ENCODE measurements around the gene GABBR1.

The GABBR1 gene

DNA sequence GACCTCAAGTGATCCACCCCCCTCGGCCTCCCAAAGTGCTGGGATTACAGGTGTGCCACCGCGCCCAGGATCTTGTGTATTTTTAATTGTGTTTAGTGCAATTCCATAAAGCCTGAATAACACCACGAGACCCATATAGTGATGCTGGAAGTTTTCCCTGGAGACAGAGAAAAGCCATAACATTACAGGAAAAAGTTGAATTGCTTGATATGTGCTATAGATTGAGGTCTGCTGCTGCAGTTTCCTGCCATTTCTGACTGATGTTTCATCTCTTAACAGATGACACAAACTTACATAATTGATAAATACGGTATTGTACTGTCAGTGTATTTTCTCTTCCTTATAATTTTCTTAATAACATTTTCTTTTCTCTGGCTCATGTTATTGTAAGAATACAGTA, 66.1 kb downstream of the GABBR1 start:
- DNase-seq (ENCODE audit: low read depth), result no peak

- DNase-seq (ENCODE audit: low read depth), result peak; percentile 33
Observed at GRCh38 chr6:29564875-29565274, 68.1 kb downstream of the GABBR1 start.

GRCh38 chr6:29563435-29563965, 69.5 kb downstream of the GABBR1 start:
- DNase-seq (ENCODE audit: low read depth), result no peak

DNA sequence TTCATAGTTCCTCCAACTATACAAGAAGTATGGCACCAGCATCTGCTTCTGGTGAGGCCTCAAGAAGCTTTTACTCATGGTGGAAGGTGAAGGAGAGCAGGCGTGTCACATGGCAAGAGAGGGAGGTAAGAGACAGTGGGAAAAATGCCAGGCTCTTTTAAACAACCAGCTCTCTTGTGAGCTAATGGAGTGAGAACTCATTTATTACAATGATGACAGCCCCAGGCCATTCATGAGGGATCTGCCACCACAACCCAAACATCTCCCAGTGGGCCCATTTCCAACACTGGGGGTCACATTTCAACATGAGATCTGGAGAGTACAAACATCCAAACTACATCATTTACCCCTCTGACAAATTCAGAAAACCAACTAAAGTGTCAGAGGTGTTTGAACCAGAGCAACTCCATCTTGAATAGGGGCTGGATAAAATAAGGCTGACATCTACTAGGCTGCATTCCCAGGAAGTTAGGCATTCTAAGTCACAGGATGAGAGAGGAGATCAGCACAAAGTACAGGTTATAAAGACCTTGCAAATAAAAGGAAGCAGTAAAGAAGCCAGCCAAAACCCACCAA, 71.3 kb downstream of the GABBR1 start:
- no peak for DNase-seq (ENCODE audit: low read depth)

- no peak for DNase-seq (ENCODE audit: low read depth)
Observed at GRCh38 chr6:29561091-29561490, 71.9 kb downstream of the GABBR1 start.

- no peak for DNase-seq (ENCODE audit: low read depth)
Observed at GRCh38 chr6:29559524-29560287, 73.3 kb downstream of the GABBR1 start, which contains the start of gene UBD. UBD (minus strand) TSS chr6:29559732; CDS start chr6:29559701, 31 bp downstream.

DNA sequence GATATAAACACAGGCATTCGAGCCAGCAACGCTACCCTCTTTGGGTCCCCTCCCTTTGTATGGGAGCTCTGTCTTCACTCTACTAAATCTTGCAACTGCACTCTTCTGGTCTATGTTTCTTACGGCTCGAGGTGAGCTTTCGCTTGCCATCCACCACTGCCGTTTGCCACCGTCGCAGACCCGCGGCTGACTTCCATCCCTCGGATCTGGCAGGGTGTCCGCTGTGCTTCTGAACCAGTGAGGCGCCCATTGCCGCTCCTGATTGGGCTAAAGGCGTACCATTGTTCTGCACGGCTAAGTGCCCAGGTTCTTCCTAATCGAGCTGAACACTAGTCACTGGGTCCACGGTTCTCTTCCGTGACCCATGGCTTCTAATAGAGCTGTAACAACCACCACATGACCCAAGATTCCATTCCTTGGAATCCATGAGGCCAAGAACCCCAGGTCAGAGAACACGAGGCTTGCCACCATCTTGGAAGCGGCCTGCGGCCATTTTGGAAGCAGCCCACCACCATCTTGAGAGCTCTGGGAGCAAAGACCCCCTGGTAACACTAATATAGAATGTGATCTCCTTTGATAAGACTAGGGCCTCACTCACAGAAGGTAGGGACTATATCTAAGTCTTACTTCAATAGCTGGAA, 74.4 kb downstream of the GABBR1 start:
- DNase-seq (ENCODE audit: low read depth), result no peak

DNA sequence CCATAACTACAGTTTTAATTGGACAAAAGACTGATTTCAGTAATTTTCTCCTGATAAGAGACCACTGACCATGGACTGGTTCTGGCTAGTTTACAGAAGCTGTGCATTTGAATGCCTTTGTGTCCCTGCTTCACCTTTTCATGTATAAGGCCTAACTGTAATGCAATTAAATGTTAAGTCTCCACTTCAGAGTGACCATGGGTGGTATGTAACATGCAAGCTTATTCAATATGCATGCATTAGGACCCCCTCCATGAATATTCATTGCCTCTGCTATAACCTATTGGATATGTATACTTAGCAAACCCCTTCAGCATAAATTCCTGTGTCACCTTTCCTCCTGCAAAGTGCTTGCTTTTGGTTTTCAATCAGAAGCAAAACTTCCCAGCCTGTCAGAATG, 75.7 kb downstream of the GABBR1 start:
- DNase-seq (ENCODE audit: low read depth), result no peak

DNA sequence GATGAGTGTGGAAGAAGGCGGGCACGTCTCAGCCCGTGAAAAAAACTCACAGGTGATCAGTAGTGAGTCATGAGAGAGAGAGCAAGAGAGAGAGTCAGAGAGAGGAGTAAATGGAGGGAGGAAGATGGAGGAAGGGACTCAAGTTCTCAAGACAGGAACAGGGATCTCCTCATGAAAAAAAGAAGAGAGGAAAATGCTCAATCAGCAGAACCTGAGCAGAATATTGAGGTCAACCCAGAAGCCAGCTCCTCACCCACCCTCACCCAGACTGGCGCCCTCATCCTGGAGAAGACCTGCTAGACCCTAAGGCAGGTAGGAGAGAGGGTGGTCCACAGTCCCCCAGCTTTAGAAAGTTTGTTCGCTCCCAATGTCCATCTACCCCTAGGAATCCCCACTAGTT, 78.2 kb downstream of the GABBR1 start:
- no peak for DNase-seq (ENCODE audit: low read depth)

GRCh38 chr6:29553268-29554057, 79.5 kb downstream of the GABBR1 start:
- peak; percentile 76 for DNase-seq (ENCODE audit: low read depth)

- DNase-seq (ENCODE audit: low read depth), result peak; percentile 87
Observed at GRCh38 chr6:29552512-29553051, 80.4 kb downstream of the GABBR1 start.

DNA sequence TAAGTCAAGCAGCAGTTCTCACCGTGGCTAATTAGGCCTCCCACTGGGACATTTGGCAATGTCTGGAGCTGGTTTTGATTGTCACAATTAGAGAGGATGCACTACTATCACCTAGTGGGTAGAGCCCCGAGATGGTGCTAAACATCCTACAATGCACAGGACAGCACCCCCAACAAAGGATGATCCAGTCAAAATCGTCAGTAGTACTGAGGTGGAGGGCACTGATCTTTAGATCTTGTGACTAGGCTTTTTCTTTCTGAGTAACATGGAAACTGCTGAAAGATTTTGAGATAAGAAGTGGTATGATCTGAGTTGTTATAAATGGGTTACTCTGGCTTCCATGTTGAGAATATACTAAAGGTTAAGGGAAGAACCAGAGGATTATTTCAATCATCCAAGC, 85.4 kb downstream of the GABBR1 start:
- DNase-seq (ENCODE audit: low read depth), result no peak

DNA sequence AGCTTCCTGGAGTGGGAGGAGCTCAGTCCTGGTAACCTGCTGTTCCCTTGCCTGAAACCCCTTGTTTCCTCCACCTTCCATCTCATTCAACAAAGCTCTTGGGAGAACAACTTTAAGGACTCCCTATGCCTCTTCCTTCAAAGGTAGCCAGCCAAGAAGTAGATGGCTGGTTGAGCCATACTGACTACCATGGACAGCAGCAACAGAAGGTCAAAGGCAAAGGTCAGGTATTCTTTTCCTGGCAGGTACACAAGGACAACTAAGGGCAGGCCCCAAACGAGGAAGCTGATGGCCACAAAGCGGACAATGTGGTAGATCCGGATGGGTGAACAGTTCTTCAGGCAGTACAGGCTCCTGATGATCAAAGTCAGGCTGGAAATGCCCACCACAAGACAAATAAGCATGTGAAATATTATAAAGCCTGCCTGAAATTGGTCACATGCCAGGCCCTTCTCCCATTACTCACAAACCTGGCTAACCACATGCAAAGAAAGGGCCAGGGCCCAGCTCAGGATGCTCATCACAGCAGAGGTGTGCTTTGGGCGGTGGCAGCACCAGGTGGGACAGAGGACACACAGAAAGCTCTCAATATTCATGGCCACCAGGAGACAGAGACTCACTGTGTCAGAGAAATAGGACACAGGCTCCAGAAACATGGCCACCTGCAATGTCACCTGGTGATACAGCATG, 95.1 kb downstream of the GABBR1 start:
- DNase-seq (ENCODE audit: low read depth), result no peak

DNA sequence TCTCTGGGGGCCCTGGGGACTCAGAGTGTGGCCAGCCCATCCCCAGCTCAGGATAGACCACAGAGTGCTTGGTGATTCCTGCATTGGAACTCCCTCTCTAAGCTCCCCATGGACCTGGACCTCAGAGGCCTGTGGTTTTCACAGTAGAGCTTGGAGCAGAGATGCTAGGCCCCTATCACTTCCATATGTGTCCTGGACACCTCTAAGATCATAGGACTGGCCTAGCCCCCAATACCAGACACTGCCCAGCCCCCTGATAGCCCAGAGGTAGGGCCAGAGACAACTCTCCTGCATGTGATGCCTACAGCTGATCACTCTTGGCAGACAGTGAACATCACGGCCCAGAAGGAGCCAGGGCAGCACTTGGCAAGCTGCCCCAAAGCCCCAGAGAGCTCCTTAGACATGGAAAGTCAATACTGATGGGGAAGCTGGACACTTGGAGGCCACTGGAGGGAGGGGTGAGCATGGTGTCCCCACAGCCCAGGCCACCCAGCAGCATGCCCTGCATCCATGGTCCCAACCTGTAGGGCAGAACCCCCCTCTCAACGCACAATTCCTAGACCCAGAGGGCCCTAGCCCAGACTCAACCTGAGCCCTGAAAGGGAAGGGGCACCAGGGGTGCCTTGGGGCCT, 100.5 kb downstream of the GABBR1 start:
- DNase-seq (ENCODE audit: low read depth), result no peak

DNA sequence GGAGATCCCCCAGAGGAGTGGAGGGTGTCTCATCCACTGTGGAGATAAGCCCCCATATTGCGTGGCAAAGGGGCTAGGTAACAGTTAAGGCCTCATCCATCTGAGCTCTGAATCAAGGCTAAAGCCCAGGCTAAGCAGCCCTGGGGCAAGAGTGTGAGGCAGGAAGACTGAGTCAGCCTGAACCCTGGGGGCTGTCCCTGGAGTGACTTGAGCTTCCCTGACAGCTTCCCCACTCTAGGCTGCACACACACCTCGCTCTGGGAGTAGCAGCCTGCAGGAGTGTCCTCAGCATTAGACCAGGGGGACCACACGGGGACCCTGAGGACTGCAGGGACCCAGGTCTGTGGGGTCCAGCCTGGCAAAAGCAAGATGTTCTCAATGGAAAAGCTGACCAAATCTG, 101.3 kb downstream of the GABBR1 start:
- no peak for DNase-seq (ENCODE audit: low read depth)

- no peak for DNase-seq (ENCODE audit: low read depth)
Observed at GRCh38 chr6:29530671-29531310, 102.2 kb downstream of the GABBR1 start.

DNA sequence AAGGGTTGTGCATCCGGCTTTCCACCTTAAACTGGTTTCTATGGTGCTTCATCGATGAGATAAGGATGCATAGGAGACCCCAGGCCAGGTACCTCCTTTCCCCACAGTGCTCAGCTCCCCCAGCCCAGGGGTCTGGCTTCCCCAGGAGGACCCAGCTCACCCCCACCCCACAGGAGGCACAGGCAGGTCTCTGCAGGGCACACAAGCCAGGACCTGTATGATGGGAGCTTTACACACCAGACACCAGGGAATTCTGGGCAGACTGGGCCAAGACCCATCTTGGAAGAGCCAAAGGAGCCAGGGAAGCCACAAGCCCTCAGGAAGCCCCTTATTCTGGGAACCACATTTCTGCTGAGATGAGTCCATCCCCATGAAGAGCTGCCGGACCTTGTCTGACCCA, 103.0 kb downstream of the GABBR1 start:
- no peak for DNase-seq (ENCODE audit: low read depth)

- DNase-seq (ENCODE audit: low read depth), result no peak
Observed at GRCh38 chr6:29528988-29529560, 103.9 kb downstream of the GABBR1 start.

- no peak for DNase-seq (ENCODE audit: low read depth)
Observed at GRCh38 chr6:29528300-29528931, 104.6 kb downstream of the GABBR1 start.

DNA sequence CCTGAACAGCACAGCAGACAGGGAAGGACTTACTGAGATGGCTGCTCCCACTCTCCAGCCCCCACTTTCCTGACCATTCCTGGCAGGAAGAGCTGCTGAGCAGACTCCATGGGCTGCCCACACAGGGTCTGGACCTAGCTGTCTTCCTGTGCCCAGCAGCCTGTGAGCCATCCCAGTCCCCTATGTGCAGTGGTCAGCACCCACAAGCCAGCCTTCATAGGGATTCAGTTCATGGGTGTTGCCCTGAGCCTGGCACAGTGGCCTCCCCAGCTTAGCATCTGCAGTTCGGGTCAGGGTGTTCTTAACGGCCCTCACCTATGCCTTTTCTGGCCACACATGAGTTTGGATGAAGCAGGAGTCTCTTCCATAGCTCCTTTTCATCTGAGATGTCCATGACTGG, 105.4 kb downstream of the GABBR1 start:
- no peak for DNase-seq (ENCODE audit: low read depth)

All from iris pigment epithelial cell (primary cell).